ENCODE results near the gene SLX4.

DNA sequence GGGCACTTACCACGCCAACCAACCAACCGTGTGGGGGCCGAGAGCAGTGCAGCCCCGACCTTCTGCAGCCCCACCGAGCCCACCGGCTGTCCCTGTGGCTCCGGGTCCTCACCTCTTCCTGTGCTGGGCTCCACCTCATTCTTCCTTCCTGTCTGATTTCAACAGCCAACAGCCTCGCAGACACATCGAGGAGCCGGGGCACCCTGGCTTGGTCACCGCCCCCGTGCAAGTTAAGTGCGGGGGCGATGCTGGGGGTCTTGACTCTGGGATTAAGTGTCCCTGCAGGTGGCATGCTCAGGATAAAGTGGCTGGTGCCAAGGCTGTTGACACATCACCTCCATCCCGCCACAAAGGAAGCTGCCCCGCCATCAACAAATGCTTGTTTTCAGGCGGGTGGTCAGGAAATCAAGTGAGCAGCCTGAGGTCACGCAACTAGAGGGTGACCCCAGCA, 34.1 kb downstream of the SLX4 start, which contains the start of gene NLRC3:
- TF ChIP-seq, protein P1, sequence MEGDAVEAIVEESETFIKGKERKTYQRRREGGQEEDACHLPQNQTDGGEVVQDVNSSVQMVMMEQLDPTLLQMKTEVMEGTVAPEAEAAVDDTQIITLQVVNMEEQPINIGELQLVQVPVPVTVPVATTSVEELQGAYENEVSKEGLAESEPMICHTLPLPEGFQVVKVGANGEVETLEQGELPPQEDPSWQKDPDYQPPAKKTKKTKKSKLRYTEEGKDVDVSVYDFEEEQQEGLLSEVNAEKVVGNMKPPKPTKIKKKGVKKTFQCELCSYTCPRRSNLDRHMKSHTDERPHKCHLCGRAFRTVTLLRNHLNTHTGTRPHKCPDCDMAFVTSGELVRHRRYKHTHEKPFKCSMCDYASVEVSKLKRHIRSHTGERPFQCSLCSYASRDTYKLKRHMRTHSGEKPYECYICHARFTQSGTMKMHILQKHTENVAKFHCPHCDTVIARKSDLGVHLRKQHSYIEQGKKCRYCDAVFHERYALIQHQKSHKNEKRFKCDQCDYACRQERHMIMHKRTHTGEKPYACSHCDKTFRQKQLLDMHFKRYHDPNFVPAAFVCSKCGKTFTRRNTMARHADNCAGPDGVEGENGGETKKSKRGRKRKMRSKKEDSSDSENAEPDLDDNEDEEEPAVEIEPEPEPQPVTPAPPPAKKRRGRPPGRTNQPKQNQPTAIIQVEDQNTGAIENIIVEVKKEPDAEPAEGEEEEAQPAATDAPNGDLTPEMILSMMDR (IDR thresholded peaks at IDR 0.05) = no peak
- no peak for TF ChIP-seq TCF7L2 (IDR thresholded peaks at IDR 0.05; ENCODE audit: low read depth, low read length)
- no peak for TF ChIP-seq POLR2AphosphoS5 (IDR thresholded peaks at IDR 0.05; ENCODE audit: low read depth, low read length)
- no peak for TF ChIP-seq SIN3A (IDR thresholded peaks at IDR 0.05; ENCODE audit: borderline replicate concordance, insufficient read depth, low read depth, low read length)
